Activated T-helper 2 cell treated with anti-CD3 and anti-CD28 coated beads, Interferon-gamma antibody, Interleukin-2, Interleukin-4, amounts not matched to agents 10 μg/mL and 5 μg/mL and 100 μg/mL, durations not matched to agents 14 hours and 24 hours and 36 hours (primary cell): ENCODE measurements around the gene TTC28. TPM values are rescaled to one million over a fixed set of nuclear protein-coding genes. Genes with fewer than 3 reads are reported as not detected.
"Not testable (repeated sequence)": the region's sequence is repeated elsewhere in the genome, so short reads cannot be mapped to it uniquely, and the experiment has no call there.

ENCODE experiments used
- DNase-seq: peaks from one replicate; pipeline ENCODE4 v3.0.0; 2021; ENCODE audit warnings: low spot score
- H3K27ac Mint-ChIP-seq: one replicate; pipeline ENCODE4 v1.8.0; 2021; ENCODE audit warnings: mixed read lengths
- H3K27me3 Mint-ChIP-seq: one replicate; pipeline ENCODE4 v1.8.0; 2021; ENCODE audit warnings: low read depth, mixed read lengths
- H3K36me3 Mint-ChIP-seq: one replicate; pipeline ENCODE4 v1.8.0; 2021; ENCODE audit warnings: low read depth, mixed read lengths
- H3K4me1 Mint-ChIP-seq: one replicate; pipeline ENCODE4 v1.8.0; 2021; ENCODE audit warnings: low read depth, mixed read lengths
- H3K4me3 Mint-ChIP-seq: one replicate; pipeline ENCODE4 v1.8.0; 2021; ENCODE audit warnings: low read depth, mild to moderate bottlenecking, moderate library complexity, mixed read lengths
- H3K9me3 Mint-ChIP-seq: one replicate; pipeline ENCODE4 v1.8.0; 2021; ENCODE audit warnings: mixed read lengths
- intact Hi-C: fragments of 100-400 bp; cut with micrococcal nuclease; formaldehyde crosslinking; loops from one replicate; pipeline ENCODE4 v1.15.1; 2023
- total RNA-seq: library from RNA; stranded (reverse); gene quantifications from 2 replicates; pipeline ENCODE4 v1.2.3, GENCODE V29; 2022

TTC28 gene
- total RNA-seq, 1 donor from 2014 or later: 0.82 TPM

DNA sequence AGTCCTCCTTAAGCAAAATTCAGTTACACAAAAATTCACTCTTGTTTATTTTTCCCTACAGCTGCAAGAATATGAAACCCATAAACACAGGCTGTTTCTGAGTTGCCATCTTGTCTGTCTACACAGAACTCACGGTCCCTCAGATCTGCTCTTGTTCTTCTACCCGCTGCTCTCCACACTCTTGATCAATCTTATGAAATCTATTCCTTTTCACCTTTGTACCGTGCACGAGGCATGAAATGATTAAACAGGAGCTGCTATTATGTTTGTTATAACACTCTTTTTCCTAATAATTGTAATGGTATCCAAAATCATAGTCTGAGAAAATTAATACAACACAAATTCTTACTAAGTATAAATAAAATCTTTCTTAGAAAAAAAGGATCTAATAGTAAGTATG is 494.5 kb downstream of the TTC28 start:
- Mint-ChIP-seq H3K36me3 (no peaks in the 10 kb centered on the region), H3K4me3 (no peak overlapping the region), H3K27me3 (peaks cover 16% of the 10 kb centered on the region), H3K4me1 (no peaks in the 10 kb centered on the region), H3K9me3 (no peaks in the 10 kb centered on the region), H3K27ac (no peak overlapping the region)
- no peak for DNase-seq
- intact Hi-C loops: no loop called here

DNA sequence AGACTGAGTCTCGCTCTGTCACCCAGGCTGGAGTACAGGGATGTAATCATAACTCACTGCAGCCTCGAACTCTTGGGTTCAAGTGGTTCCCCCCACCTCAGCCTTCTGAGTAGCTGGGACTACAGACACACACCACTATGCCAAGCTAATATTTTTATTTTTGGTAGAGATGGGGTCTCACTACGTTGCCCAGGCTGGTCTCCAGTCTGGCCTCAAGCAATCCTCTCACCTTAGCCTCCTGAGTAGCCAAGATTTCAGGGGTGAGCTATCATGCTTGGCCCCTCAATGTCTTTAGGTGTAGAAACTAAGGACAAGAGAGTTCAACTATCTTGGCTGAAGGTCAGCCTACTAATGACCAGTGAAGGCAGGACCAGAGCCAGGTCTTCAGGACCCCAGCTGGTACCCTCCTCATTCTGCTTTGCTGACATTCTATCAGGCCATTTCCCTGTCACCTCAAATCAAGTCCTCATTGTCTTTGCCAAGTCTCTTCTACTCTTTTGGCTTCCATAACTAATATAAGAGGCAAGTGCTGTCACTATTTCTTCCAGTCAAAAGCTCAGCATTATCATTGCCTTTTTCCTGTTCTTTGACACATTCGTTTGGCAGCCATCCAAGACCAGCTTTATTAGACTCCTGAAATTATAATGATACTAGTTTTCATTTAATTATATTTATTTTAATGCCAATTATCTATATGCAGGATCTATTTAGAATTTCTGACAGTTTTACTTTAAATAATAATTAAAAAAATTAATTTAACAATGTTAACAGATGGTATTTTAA is 496.4 kb downstream of the TTC28 start:
- H3K9me3 Mint-ChIP-seq: no peaks in the 10 kb centered on the region
- H3K27me3 Mint-ChIP-seq: peaks cover 16% of the 10 kb centered on the region
- H3K27ac Mint-ChIP-seq: no peak overlapping the region
- no peaks in the 10 kb centered on the region for H3K36me3 Mint-ChIP-seq
- H3K4me3 Mint-ChIP-seq: no peak overlapping the region
- DNase-seq: no peak
- intact Hi-C loops: no loop called here
- no peaks in the 10 kb centered on the region for H3K4me1 Mint-ChIP-seq

DNA sequence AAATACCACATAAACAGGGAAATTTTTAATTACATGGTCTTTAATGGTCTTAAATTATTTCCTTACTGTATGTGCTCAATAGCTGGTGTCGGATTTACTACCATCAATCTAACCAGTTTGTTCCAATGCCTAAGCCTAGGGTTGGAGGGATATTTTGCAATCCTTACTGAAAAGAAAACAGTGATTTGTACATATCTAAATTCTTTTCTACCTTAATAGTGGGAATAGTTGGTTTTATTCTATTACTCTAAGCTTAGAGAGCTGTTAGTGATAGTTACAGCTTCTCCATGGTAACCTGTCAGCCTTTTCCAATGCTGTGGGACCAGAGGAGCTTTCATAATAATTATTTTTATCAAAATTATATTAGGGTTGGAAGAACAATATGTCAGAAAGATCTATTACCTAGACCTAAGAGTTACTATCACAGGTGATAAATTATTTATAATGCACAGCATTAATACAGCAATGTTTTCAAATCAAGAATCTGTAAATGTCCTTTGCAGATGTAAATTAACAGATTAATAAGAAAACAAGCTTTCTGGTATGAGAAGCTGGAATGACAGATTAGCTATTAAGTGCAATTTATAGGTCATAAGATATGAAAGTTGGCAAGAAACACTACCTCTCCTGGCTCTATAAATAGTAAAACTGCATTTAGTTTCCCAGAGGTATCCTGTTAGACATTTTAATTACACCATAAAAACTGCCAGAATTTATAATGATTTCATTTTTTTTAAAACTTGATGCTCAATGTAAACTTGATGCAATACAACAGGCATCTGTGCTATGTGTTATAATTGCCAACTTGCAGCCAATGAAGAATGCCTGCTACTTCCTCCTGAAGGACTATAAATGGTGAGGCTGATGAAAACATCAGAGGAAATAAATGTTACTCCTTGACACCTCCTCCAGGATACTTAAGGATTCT is 498.6 kb downstream of the TTC28 start:
- intact Hi-C loops: no loop called here
- no peaks in the 10 kb centered on the region for H3K9me3 Mint-ChIP-seq

DNA sequence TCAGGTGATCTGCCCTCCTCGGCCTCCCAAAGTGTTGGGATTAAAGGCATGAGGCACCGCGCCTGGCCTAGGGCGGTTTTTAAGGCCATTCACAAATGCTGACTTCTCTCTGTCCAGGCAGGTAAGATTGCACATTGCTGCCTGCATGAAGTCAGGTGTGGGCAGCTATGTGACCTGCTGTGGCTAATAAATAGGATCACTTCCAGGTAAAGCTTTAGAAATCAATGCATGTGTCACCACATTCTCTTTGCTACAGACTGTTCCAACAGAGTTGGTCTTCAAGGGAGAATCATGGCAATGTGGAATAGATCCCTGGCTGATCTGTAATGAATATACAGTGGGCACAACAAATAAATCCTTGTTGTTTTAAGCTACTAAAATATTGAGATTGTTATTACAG is 500.2 kb downstream of the TTC28 start:
- intact Hi-C loops: no loop called here
- H3K27ac Mint-ChIP-seq: no peak overlapping the region
- no peaks in the 10 kb centered on the region for H3K4me1 Mint-ChIP-seq
- H3K4me3 Mint-ChIP-seq: no peak overlapping the region
- H3K27me3 Mint-ChIP-seq: peaks cover 5% of the 10 kb centered on the region
- DNase-seq: no peak
- no peaks in the 10 kb centered on the region for H3K36me3 Mint-ChIP-seq
- no peaks in the 10 kb centered on the region for H3K9me3 Mint-ChIP-seq

More for the DNA sequence above, 498.6 kb downstream of the TTC28 start:
- Mint-ChIP-seq H3K4me1 (no peaks in the 10 kb centered on the region), H3K27me3 (peaks cover 10% of the 10 kb centered on the region), H3K27ac (no peak overlapping the region), H3K4me3 (no peak overlapping the region), H3K36me3 (no peaks in the 10 kb centered on the region)
- DNase-seq: no peak

DNA sequence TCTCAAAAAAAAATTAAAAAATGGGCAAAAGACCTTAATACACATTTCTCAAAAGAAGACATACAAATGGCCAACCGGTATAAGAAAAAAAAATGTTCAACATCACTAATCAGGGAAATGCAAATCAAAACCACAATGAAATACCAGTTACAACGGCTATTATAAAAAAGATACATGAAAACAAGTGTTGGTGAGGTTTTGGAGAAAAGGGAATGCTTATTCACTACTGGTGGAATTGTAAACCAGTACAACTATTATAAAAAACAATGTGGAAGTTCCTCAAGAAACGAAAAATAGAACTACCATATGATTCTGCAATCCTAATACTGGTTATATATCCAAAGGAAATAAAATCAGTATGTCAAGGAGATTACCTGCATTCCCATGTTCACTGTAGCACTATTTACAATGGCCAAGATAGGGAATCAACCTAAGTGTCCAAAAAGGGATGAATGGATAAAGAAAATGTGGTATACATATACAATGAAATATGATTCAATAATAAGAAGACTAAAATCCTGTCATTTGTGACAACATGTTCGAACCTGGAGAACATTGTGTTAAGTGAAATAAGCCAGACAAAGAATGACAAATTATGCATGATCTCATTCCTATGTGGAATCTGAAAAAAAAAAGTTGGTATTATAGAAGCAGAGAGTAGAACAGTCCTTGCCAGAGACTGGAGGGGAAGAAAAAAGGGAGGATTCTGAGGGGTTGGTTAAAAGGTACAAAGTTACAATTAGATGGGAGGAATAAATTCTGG is 503.7 kb downstream of the TTC28 start:
- Mint-ChIP-seq H3K4me3 (no peak overlapping the region), H3K9me3 (no peaks in the 10 kb centered on the region), H3K27me3 (peaks cover 7% of the 10 kb centered on the region), H3K36me3 (no peaks in the 10 kb centered on the region), H3K27ac (no peak overlapping the region), H3K4me1 (no peaks in the 10 kb centered on the region)
- intact Hi-C loops: no loop called here
- DNase-seq: no peak

DNA sequence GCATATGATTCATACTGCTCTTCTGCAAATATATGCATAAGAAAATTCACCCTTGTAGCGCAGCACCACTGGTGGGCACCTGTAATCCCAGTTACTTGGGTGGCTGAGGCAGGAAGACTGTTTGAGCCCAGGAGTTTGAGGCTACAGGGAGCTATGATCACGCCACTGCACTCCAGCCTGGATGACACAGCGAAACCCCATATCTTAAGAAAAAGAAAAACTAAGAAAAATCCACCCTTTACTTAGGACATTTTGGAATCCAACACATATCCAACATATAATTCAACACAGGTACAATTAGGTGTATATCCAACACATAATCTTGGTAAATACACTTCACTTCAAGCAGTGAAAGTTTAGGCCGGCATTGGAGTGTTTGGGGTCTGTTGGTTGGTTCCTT is 505.1 kb downstream of the TTC28 start:
- Mint-ChIP-seq H3K27me3 (peaks cover 3% of the 10 kb centered on the region), H3K4me3 (no peak overlapping the region), H3K9me3 (no peaks in the 10 kb centered on the region), H3K36me3 (no peaks in the 10 kb centered on the region), H3K27ac (no peak overlapping the region), H3K4me1 (no peaks in the 10 kb centered on the region)
- no peak for DNase-seq
- intact Hi-C loops: no loop called here

DNA sequence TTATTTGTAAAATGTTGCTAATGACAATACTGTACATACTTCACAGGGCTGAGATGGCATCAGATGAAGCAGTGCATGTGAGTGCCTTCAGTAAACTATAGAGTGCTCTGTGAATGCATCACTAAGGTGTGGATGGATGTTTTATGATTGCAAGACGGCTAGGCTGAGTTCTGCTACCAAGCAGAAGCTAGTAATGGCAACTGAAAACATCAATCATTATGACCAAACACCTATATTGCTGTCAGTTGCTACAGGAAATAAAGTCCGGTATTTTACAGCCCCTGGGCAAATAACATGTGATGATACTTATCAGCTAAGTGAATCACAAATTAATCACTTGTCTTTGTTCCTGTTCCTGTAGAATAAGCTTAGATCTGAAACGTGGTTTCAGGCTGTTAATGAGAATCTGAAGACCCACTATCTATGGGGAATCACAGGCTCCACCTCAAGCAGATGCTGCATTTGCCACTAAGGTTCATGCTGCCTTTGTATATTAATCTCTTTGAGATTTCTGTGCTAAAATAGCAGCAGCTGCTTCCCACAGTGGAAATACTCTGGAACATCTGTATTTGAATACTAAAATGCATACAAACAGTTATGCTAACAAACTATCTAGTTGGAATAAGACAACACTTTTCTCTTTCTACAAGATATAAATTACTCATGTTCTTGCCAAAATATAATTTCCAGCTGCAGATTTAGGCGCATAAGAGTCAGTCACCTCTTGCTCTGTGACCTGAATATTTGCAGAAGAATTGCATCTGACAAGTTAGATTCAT is 506.6 kb downstream of the TTC28 start:
- H3K27me3 Mint-ChIP-seq: peaks cover 3% of the 10 kb centered on the region
- no peaks in the 10 kb centered on the region for H3K36me3 Mint-ChIP-seq
- no peak overlapping the region for H3K27ac Mint-ChIP-seq
- no peaks in the 10 kb centered on the region for H3K9me3 Mint-ChIP-seq
- no peak for DNase-seq
- no peaks in the 10 kb centered on the region for H3K4me1 Mint-ChIP-seq
- intact Hi-C loops: no loop called here
- no peak overlapping the region for H3K4me3 Mint-ChIP-seq

DNA sequence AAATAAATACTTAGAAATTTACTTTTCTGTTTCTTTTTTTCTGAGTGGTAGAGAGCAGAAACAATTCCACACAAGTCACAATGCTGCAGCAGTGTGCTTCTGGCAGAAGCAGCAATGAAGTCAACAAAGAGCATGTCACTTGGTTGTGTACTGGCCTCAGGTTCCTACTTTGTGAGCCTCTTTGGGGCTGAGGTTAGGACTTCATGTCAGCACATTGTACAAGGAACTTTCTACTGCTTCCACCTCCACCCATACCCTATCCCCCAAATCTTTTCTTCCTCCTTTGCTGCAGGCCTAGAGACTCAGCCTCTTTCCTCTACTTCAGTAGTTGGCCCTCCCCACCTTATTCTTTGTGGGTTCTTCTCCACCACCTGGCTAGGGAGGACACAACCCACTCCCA is 507.9 kb downstream of the TTC28 start:
- Mint-ChIP-seq H3K4me3 (no peak overlapping the region), H3K36me3 (no peaks in the 10 kb centered on the region), H3K9me3 (no peaks in the 10 kb centered on the region), H3K4me1 (no peaks in the 10 kb centered on the region), H3K27me3 (peaks cover 3% of the 10 kb centered on the region), H3K27ac (no peak overlapping the region)
- DNase-seq: no peak
- intact Hi-C loops: no loop called here

DNA sequence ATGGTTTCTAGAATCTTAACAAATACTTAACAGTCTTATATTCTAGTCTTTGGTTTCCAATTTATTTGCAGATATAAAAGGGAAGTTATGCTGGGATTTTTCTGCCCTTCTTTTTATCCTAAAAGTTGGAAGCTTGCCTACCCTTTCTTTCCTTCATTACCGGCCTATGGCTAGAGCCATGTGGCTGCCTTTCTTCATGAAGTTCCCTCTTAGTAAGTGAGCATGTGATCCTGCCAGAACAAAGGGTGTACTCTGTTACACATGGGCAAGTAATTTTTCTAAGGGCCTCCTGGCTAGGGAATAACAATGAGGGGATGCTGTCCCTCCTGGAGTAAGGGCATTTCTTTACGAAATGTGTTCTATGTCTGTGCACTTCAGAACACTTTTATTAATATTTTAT is 508.5 kb downstream of the TTC28 start:
- H3K27me3 Mint-ChIP-seq: peaks cover 2% of the 10 kb centered on the region
- H3K36me3 Mint-ChIP-seq: no peaks in the 10 kb centered on the region
- no peak for DNase-seq
- H3K9me3 Mint-ChIP-seq: no peaks in the 10 kb centered on the region
- H3K4me1 Mint-ChIP-seq: no peaks in the 10 kb centered on the region
- H3K27ac Mint-ChIP-seq: no peak overlapping the region
- H3K4me3 Mint-ChIP-seq: no peak overlapping the region
- intact Hi-C loops: no loop called here

DNA sequence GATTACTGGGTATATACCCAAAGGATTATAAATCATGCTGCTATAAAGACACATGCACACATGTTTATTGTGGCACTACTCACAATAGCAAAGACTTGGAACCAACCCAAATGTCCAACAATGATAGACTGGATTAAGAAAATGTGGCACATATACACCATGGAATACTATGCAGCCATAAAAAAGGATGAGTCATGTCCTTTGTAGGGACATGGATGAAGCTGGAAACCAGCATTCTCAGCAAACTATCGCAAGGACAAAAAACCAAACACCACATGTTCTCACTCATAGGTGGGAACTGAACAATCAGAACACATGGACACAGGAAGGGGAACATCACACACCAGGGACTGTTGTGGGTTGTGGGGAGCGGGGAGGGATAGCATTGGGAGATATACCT is 510.3 kb downstream of the TTC28 start:
- H3K9me3 Mint-ChIP-seq, H3K36me3 Mint-ChIP-seq, intact Hi-C loops, H3K27ac Mint-ChIP-seq, H3K4me1 Mint-ChIP-seq, H3K4me3 Mint-ChIP-seq, DNase-seq, H3K27me3 Mint-ChIP-seq: not testable (repeated sequence)

DNA sequence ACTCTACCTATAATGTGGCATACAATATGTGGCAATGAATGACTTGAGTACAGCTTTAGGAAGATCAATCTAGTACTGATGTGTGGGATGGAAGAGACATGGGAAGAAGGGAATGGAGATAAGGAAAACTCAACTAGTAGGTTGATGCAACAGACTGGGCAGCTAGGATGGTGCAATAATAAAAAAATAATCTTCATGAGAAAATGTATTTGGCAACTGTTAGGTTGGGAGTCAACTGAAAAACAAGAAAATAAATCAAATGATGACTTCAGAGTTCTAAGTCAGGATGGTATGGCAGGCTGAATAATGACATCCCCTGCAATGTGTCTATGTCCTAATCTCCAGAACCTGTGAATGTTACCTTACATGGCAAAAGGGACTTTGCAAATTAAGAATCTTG is 523.8 kb downstream of the TTC28 start:
- intact Hi-C loops: no loop called here
- Mint-ChIP-seq H3K27ac (no peak overlapping the region), H3K36me3 (no peaks in the 10 kb centered on the region), H3K4me1 (no peaks in the 10 kb centered on the region), H3K27me3 (no peaks in the 10 kb centered on the region), H3K9me3 (no peaks in the 10 kb centered on the region), H3K4me3 (no peak overlapping the region)
- no peak for DNase-seq

DNA sequence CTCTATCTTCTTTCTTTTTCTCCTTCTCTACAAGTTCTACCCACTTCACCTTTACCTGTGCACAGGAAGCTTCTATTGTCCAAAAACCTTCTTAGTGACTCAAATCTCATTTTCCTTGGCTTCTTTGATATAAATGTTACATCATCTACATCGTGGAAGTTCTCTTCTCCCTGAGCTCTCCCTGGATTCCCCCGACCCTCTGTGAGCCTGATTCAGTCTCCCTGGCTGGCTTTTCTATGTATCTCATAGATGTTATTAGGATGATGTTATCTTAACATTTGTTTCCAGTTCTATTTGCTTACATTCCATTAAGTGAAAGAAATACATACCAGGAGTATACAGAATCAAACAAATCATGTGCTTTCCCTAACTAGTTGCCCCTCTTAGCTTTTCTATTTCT is 524.8 kb downstream of the TTC28 start:
- Mint-ChIP-seq H3K36me3 (no peaks in the 10 kb centered on the region), H3K4me3 (no peak overlapping the region), H3K9me3 (no peaks in the 10 kb centered on the region), H3K27me3 (no peaks in the 10 kb centered on the region), H3K4me1 (no peaks in the 10 kb centered on the region), H3K27ac (no peak overlapping the region)
- intact Hi-C loops: no loop called here
- DNase-seq: no peak
